ENCODE data around the gene COL6A1.
A peak's percentile ranks its signal among the peaks of the same experiment; 100 is the strongest.

The COL6A1 gene

GRCh38 chr21:45994086-45994661, 12.6 kb downstream of the COL6A1 start:
- peak; percentile 35 for DNase-seq (ENCODE audit: low spot score)

- DNase-seq (ENCODE audit: low spot score): no peak
Measured at GRCh38 chr21:45994759-45995685, 13.5 kb downstream of the COL6A1 start.

- DNase-seq (ENCODE audit: low spot score): no peak
Measured at GRCh38 chr21:45995686-45996179, 14.2 kb downstream of the COL6A1 start.

DNA sequence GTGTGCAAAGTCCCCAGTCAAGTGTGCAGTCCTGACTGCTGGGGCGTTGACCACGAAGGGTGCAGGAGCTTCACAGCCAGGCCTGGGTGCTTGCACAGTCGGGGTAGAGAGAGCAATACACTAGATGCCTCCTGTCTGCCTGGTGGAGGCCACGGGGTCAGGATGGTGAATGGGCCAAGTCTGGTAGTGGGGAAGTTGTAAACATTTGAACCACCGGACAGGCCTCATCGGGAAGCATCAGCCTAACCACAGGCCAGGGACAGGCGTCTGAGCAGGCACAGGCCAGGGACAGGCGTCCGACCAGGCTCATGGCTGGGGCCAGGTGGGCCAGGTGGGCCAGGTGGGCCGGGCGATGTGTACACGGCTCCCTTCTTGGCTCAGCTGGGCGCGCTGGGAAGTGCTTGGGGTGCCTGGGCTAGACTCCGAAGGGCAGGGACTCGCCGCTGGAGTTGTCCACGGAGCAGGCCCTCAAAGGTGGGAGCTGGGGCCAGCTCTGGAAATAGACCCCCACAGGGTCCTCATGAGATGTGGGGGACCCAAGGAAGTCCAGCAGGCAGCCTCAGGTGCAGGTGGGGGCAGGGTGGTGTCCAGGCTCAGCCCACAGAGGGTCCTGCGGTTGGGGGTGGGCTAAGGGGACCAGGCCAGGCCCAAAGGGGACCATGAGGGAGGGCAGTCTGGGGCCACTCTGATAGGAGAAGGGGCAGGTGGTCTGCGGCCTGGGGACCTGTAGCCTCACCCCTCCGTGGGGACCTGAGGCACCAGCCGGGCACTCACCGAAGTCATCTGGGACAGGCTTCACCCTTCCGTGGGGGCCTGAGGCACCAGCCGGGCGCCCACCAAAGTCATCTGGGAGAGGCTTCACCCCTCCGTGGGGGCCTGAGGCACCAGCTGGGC, 15.0 kb downstream of the COL6A1 start:
- DNase-seq (ENCODE audit: low spot score): peak; percentile 39

GRCh38 chr21:45997205-45997494, 15.6 kb downstream of the COL6A1 start:
- DNase-seq (ENCODE audit: low spot score): no peak

GRCh38 chr21:45997495-45998275, 16.1 kb downstream of the COL6A1 start:
- DNase-seq (ENCODE audit: low spot score): no peak

- no peak for DNase-seq (ENCODE audit: low spot score)
Measured at GRCh38 chr21:45998276-45998701, 16.7 kb downstream of the COL6A1 start.

- no peak for DNase-seq (ENCODE audit: low spot score)
Measured at GRCh38 chr21:45998871-45999580, 17.5 kb downstream of the COL6A1 start.

DNA sequence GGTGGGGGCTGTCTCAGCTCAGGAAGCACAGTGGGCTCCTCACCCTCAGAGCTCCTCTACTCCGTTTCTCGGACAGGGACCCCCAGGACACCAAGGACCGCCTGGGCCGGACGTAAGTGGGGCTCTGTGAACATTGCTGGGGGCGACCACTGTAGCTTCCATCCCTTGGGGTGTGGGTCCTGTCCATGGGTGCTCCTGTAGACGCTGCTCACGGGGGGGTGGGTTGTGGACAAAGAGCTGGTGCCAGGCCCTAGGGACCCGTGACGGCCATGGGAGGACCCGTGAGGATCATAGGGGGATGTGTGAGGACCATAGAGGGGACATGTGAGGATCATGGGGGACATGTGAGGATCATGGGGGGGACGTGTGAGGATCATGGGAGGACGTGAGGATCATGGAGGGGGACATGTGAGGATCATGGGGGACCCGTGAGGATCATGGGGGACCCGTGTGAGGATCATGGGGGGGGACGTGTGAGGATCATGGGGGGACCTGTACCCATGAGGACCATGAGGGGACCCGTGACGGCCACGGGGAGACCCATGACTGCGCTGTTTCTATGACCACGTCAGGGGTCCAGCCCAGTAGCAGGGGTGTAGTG, 18.1 kb downstream of the COL6A1 start:
- DNase-seq (ENCODE audit: low spot score): no peak

DNA sequence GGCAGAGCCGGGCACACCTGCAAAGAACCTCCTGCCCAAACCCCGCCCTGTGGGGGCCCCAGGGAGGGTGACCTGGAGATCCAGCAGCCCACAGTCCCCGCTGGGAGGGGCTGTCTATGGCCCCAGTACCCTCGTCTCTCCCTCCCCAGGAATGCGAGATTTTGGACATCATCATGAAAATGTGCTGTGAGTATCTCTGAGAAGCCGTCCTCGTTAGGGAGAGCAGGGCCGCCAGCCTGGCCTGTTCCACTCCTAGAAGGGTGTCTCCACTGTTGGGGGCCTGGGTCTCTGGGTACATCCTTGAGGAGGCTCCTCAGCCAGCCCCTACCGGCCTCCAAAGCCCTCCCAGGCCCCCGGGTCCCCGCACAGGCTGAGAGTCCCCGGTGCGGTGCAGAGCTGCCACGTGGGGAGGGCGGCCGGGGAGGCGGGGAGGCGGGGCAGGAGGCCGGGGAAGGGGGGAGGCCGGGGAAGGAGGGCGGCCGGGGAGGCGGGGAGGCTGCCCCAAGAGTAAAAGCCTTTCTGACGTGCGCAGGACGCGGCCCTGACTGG, 18.7 kb downstream of the COL6A1 start:
- DNase-seq (ENCODE audit: low spot score): peak; percentile 34

DNA sequence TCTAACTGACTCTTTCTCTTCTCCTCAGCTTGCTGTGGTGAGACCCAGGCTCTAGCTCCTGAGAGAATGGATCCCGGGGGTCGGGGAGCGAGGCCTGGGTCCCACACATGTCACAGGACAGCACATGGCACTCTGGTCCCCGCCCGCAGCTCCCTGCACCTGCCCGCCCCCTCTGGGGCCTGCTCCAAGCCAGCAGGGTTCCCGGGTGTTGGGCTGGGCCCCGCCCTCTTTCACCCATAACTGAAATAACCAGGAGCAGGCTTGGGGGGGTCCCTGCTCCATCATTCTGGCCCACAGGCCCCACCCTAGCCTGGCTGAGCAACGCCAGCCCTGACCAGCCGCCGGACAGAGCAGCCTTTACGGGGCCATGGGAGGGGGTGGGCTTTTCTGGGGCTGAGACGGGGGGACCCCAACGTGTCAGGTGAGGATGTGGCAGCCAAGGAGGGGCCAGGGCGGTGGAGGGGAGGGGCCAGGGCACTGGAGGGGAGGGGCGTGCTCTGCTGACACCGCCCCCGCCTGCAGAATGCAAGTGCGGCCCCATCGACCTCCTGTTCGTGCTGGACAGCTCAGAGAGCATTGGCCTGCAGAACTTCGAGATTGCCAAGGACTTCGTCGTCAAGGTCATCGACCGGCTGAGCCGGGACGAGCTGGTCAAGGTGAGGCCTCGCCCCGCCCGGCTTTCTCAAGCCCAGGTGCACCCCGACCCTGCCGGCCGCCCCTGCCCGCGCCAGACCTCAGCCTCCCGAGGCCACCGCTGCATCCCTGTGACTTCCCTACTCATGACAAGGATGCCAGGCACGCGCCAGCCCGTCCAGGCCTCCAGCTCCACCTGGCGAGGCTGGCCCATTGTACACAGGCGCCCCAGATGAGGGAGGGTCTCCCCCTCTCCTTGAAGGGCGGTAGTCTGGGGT, 19.4 kb downstream of the COL6A1 start:
- peak; percentile 44 for DNase-seq (ENCODE audit: low spot score)

DNA sequence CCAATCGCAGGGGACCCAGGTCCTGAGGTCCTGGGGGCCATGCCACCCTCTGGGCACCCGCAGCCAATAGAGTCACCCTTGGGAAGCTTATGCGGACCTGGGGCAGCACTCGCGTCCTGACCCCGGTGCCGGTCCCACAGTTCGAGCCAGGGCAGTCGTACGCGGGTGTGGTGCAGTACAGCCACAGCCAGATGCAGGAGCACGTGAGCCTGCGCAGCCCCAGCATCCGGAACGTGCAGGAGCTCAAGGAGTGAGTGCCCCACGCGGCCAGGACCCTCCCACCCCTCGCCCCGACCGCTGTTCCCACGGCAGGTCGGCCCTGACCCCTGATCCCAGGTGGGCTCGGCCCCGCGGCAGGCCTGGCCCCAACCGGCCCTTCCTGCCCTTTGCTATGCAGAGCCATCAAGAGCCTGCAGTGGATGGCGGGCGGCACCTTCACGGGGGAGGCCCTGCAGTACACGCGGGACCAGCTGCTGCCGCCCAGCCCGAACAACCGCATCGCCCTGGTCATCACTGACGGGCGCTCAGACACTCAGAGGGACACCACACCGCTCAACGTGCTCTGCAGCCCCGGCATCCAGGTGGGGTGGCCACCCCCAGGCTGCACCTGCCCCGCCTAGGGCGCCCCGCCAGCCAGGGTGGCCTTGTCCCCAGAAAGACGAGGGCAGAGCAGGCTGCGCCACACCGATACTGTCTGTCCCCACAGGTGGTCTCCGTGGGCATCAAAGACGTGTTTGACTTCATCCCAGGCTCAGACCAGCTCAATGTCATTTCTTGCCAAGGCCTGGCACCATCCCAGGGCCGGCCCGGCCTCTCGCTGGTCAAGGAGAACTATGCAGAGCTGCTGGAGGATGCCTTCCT, 20.5 kb downstream of the COL6A1 start:
- peak; percentile 37 for DNase-seq (ENCODE audit: low spot score)

GRCh38 chr21:46002841-46003574, 21.4 kb downstream of the COL6A1 start:
- peak; percentile 35 for DNase-seq (ENCODE audit: low spot score)

GRCh38 chr21:46003575-46004007, 22.0 kb downstream of the COL6A1 start:
- peak; percentile 43 for DNase-seq (ENCODE audit: low spot score)

GRCh38 chr21:46004168-46004861, 22.7 kb downstream of the COL6A1 start:
- peak; percentile 39 for DNase-seq (ENCODE audit: low spot score)

GRCh38 chr21:46005081-46005480, 23.5 kb downstream of the COL6A1 start:
- no peak for DNase-seq (ENCODE audit: low spot score)

GRCh38 chr21:46005481-46005881, 23.9 kb downstream of the COL6A1 start:
- no peak for DNase-seq (ENCODE audit: low spot score)

Data from ecto neural progenitor cell (in vitro differentiated cells).